Measurements from ENCODE around the gene CORO2B.
"Not testable (repeated sequence)": the region's sequence is repeated elsewhere in the genome, so short reads cannot be mapped to it uniquely, and the experiment has no call there.

CORO2B gene

GRCh38 chr15:68679961-68680371 is 101.2 kb downstream of the CORO2B start:
- no peak for DNase-seq
- Mint-ChIP-seq H3K27ac (no peak overlapping the region), H3K27me3 (ENCODE audit: low read depth, poor library complexity) (peaks cover 10% of the 10 kb centered on the region), H3K4me1 (peaks cover 17% of the 10 kb centered on the region), H3K36me3 (ENCODE audit: low read depth) (no peaks in the 10 kb centered on the region), H3K9me3 (no peaks in the 10 kb centered on the region), H3K4me3 (no peak overlapping the region)
- no peak for TF ChIP-seq CTCF (IDR thresholded peaks at IDR 0.05)

GRCh38 chr15:68680756-68681155 is 102.0 kb downstream of the CORO2B start:
- not testable (repeated sequence) for H3K27ac Mint-ChIP-seq; DNase-seq; H3K36me3 Mint-ChIP-seq (ENCODE audit: low read depth); H3K9me3 Mint-ChIP-seq; H3K4me3 Mint-ChIP-seq
- H3K27me3 Mint-ChIP-seq (ENCODE audit: low read depth, poor library complexity), result peaks cover 15% of the 10 kb centered on the region
- H3K4me1 Mint-ChIP-seq, result peaks cover 17% of the 10 kb centered on the region

GRCh38 chr15:68681836-68682235 is 103.0 kb downstream of the CORO2B start:
- TF ChIP-seq CTCF (IDR thresholded peaks at IDR 0.05), result no peak
- Mint-ChIP-seq H3K27me3 (ENCODE audit: low read depth, poor library complexity) (peaks cover 15% of the 10 kb centered on the region), H3K36me3 (ENCODE audit: low read depth) (no peaks in the 10 kb centered on the region), H3K27ac (no peak overlapping the region), H3K4me1 (peaks cover 18% of the 10 kb centered on the region), H3K9me3 (no peaks in the 10 kb centered on the region), H3K4me3 (no peak overlapping the region)
- no peak for DNase-seq

GRCh38 chr15:68682330-68682729 is 103.5 kb downstream of the CORO2B start:
- no peak for DNase-seq
- Mint-ChIP-seq H3K36me3 (ENCODE audit: low read depth) (no peaks in the 10 kb centered on the region), H3K27ac (no peak overlapping the region), H3K27me3 (ENCODE audit: low read depth, poor library complexity) (peaks cover 15% of the 10 kb centered on the region), H3K9me3 (no peaks in the 10 kb centered on the region), H3K4me3 (no peak overlapping the region), H3K4me1 (peaks cover 22% of the 10 kb centered on the region)
- TF ChIP-seq CTCF (IDR thresholded peaks at IDR 0.05), result no peak

- no peak for TF ChIP-seq CTCF (IDR thresholded peaks at IDR 0.05)
- H3K27ac Mint-ChIP-seq, result no peak overlapping the region
- H3K4me3 Mint-ChIP-seq, result no peak overlapping the region
- no peak for DNase-seq
- H3K9me3 Mint-ChIP-seq, result no peaks in the 10 kb centered on the region
- peaks cover 15% of the 10 kb centered on the region for H3K27me3 Mint-ChIP-seq (ENCODE audit: low read depth, poor library complexity)
- no peaks in the 10 kb centered on the region for H3K36me3 Mint-ChIP-seq (ENCODE audit: low read depth)
- H3K4me1 Mint-ChIP-seq, result peaks cover 23% of the 10 kb centered on the region
These were observed 104.2 kb downstream of the CORO2B start for GRCh38 chr15:68683026-68683425.

GRCh38 chr15:68683551-68683950 is 104.8 kb downstream of the CORO2B start:
- Mint-ChIP-seq H3K4me3 (no peak overlapping the region), H3K27me3 (ENCODE audit: low read depth, poor library complexity) (peaks cover 15% of the 10 kb centered on the region), H3K27ac (no peak overlapping the region), H3K9me3 (no peaks in the 10 kb centered on the region), H3K36me3 (ENCODE audit: low read depth) (no peaks in the 10 kb centered on the region), H3K4me1 (peaks cover 24% of the 10 kb centered on the region)
- no peak for TF ChIP-seq CTCF (IDR thresholded peaks at IDR 0.05)
- DNase-seq, result no peak
